GM18858 (cell line): Measurements from ENCODE around the gene LRRC42.

Experiments
- ATAC-seq: cut with Tn5 transposase; IDR thresholded peaks from one replicate; pipeline ENCODE4 v1.9.1; 2021; ENCODE audit not compliant: unreplicated experiment

The LRRC42 gene, protein sequence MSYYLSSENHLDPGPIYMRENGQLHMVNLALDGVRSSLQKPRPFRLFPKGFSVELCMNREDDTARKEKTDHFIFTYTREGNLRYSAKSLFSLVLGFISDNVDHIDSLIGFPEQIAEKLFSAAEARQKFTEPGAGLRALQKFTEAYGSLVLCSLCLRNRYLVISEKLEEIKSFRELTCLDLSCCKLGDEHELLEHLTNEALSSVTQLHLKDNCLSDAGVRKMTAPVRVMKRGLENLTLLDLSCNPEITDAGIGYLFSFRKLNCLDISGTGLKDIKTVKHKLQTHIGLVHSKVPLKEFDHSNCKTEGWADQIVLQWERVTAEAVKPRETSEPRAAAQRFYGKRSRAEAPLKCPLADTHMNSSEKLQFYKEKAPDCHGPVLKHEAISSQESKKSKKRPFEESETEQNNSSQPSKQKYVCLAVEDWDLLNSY

GRCh38 chr1:53946252-53947171, at the start of gene LRRC42:
LRRC42 (plus strand) TSS chr1:53946350; CDS start chr1:53952000, 5,650 bp downstream.
- peak; percentile 39 for ATAC-seq

DNA sequence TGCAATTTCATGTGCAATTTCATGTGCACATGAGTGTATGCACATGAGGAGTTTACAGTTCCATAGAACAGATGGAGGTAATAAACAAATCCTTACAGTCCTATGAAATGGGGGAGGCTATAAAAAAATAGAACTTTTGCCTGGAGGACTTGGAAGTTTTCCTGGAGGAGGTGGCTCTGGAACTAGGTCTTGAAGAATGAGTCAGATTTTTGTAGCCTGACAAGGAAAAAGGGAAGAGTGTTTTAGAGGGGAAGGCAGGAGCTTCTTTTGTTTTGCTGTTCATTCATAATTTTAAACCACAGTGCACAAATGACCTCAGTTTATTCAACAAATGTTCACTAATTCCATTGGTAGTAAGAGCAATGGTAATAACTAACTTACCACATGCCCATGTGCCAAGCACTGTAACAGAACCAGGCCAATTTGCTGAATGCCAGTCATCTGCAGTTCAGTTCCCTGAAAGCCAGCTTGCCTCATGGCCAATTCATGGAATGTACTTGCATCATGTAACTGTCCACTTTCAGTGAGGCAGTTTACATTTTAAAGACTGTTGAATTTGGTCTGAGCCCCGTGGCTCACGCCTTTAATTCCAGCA, 49.4 kb upstream of the LRRC42 start:
- ATAC-seq, result no peak

DNA sequence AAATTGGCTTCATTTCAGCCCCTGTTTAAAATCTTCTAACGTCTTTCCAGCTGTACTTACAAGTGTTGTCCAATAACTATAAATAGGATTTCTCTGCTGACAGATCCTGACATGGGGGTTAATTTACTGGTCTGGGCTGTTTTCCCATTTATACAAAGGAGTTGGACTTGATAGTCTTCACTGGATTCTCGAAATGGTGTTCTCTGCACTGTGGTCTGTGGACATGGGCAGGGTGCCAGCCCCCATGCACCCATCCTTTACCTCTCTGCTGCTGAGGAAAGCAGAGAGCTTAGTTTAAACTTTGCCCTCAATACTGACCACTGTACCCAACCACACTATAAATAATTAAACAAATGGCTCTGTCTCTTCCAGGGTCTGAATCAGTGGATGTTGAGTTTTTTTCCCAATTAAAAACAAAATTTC, 46.9 kb upstream of the LRRC42 start:
- ATAC-seq, result no peak

DNA sequence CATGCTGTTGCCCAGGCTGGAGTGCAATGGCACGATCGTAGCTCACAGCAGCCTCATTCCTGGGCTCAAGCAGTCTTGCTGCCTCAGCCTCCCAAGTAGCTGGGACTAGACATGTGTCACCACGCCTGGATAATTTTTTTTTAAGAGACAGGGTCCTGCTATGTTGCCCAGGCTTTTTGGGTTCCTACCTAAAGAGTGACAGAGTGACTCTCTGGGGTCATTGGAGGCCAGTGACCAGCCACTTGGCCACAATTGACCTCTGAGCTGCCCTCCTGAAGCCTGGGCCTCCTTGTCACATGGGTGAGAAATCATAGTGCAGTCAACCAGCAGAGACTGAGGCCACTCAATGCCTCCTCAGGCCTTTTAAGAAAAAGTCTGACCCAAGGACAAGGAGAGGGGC, 46.4 kb upstream of the LRRC42 start:
- ATAC-seq, result no peak

GRCh38 chr1:53902235-53903138, 43.7 kb upstream of the LRRC42 start:
- ATAC-seq, result no peak

DNA sequence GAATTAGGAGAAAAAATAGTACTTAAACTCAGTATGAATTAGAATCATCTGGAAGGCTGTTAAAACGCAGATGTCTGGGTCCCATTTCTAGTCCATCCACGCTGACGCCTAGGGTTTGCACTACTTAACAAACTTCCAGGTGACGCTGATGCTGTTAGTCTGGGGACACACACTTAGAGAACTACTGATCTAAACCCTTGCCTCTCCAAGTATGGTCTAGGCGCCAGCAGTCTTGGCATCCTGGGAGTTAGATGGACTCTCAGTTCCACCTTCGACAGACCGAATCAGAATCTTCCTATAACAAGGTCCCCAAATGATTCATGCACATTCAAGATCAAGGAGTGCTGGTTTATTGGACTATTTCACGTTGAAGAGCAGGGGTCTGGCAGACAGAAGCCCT, 40.6 kb upstream of the LRRC42 start:
- ATAC-seq, result no peak

GRCh38 chr1:53906121-53906520, 40.0 kb upstream of the LRRC42 start:
- no peak for ATAC-seq

GRCh38 chr1:53909946-53910345, 36.2 kb upstream of the LRRC42 start:
- ATAC-seq, result no peak

DNA sequence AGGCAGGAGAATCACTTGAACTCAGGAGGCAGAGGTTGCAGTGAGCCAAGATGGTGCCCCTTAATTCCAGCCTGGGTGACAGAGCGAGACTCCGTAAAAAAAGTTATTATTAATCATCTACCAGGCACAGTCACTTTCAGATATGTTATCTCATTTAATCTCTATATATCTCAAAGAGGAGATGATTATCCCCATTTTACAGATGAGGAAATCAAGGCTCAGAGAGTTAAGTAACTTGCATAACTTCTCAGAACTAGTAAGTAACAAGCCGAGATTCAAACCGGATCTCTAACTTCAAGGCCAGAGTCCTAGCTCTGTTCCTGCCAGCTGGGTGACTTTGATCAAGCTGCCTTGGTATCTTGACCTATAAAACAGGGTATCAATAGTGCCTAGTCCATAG, 34.7 kb upstream of the LRRC42 start:
- ATAC-seq, result no peak

- ATAC-seq, result no peak
Measured at GRCh38 chr1:53913352-53914033, 32.7 kb upstream of the LRRC42 start.

- no peak for ATAC-seq
Measured at GRCh38 chr1:53918343-53918742, 27.8 kb upstream of the LRRC42 start.

- ATAC-seq, result no peak
Measured at GRCh38 chr1:53919675-53920066, 26.5 kb upstream of the LRRC42 start.

- no peak for ATAC-seq
Measured at GRCh38 chr1:53927376-53927881, 18.7 kb upstream of the LRRC42 start.

DNA sequence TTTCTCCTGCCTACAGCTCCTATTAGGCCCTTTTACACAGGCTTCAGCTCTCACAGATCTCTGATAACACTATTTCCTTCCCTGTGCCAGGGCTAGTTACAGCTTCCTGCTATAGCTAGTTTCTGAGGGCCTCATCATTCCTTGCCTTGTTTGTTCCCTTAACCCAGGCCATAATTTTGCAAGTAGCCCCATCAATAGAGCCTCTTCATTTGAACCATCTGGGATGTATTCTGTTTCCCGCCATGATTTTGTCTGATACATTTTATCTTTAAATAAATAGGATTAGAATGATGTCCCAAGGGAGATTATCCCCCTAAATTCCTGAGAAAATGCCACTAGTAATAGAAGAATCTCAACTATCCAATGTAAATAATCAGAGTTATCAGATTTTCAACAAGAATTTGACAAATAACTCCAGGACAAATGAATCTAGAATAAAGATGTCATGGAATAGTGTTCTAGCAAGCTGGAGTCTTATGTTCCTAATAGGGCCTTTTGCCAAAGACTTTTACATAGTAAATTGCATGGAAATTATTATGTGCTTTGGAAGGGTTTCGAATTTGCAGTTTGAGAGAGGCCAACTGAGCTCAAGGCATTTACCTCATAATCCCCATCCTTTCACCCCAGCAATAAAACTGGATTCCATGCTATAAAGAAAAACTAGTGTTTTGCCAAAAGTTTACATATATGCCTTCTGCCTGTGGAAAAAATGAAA, 16.7 kb upstream of the LRRC42 start:
- ATAC-seq, result no peak

- ATAC-seq, result no peak
Measured at GRCh38 chr1:53930932-53931331, 15.2 kb upstream of the LRRC42 start.

DNA sequence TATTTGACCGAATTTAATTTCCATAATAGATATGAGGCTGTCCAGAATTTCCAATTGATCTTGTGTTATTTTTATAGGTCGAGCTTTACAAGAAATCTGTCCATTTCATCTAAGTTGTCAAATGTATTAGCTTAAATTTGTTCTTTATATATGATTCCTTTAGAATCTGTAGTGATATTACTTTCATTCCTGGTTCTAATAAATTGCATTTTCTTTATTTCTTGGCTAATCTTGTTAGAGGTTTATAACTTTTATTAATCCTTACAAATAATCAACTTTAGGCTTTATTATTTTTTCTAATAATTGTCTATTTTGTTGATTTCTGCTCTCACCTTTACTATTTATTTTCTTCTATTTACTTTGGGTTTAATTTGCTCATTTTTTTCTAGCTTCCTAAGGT, 14.6 kb upstream of the LRRC42 start:
- no peak for ATAC-seq

DNA sequence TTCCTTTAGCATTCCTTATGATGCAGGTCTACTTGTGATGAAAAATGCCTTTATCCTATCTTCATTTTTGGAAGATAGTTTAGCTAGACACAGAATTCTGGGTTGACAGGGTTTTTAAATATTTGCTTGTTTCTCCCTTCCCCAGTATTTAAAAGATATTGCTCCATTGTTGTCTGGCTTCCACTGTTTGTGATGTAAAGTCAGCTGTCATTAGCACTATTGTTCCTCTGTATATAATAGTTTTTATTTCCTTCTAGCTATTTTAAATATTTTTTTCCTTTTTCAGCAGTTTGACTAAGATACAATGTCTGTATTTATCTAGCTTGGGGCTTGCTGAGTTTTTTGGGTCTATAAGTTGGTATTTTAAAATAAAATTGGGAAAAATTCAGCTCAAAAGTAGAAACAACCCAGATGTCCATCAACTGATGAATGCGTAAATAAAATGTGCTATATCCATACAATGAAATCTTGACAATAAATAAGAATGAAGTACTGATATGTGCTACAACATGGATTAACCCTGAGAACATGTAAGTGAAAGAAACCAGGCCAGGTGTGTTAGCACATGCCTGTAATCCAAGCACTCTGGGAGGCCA, 11.9 kb upstream of the LRRC42 start:
- ATAC-seq, result no peak

GRCh38 chr1:53936430-53936829, 9.7 kb upstream of the LRRC42 start:
- no peak for ATAC-seq
